Natural killer cell (primary cell): ENCODE measurements around the gene TXNL1. TPM values are rescaled to one million over a fixed set of nuclear protein-coding genes. Genes with fewer than 3 reads are reported as not detected.

Experiments used
- ATAC-seq, 3 donors: fragments of 150-1000 bp in 2 of 3; fragments of 200-7000 bp in 1 of 3; cut with Tn5 transposase; 1 replicate in 1 of 3; 2 replicates in 2 of 3; pipeline ENCODE4 v1.10.0; 2021; ENCODE audit warnings: mild to moderate bottlenecking in 2 of 3, moderate library complexity in 2 of 3
- DNase-seq, 2 donors: peaks; one replicate each; pipeline versions ENCODE4 v3.0.0 to v3.0.0-alpha.2; 2013 to 2021; ENCODE audit warnings: mixed read lengths in 1 of 2
- H3K27ac ChIP-seq: one replicate; pipeline ENCODE4 v1.5.1; 2013; ENCODE audit warnings: mild to moderate bottlenecking, low read length
- H3K27me3 ChIP-seq: one replicate; pipeline ENCODE4 v1.6.1; 2013; ENCODE audit warnings: low read length; ENCODE audit not compliant: control insufficient read depth, insufficient read depth
- H3K36me3 ChIP-seq: one replicate; pipeline ENCODE4 v1.6.1; 2013; ENCODE audit warnings: low read length; ENCODE audit not compliant: control insufficient read depth, insufficient read depth
- H3K4me1 ChIP-seq: one replicate; pipeline ENCODE4 v1.6.1; 2013; ENCODE audit warnings: low read length; ENCODE audit not compliant: control insufficient read depth, insufficient read depth
- H3K4me3 ChIP-seq: one replicate; pipeline ENCODE4 v1.5.1; 2013; ENCODE audit warnings: low read length
- H3K9me3 ChIP-seq: one replicate; pipeline ENCODE4 v1.6.1; 2013; ENCODE audit warnings: low read length; ENCODE audit not compliant: control insufficient read depth, insufficient read depth
- H3K27ac Mint-ChIP-seq, 2 donors: one replicate each; pipeline ENCODE4 v1.8.0; 2022; ENCODE audit warnings: mild to moderate bottlenecking in 2 of 2, mixed read lengths in 2 of 2, moderate library complexity in 1 of 2
- H3K27me3 Mint-ChIP-seq, 2 donors: one replicate each; pipeline ENCODE4 v1.8.0; 2022; ENCODE audit warnings: low read depth in 2 of 2, mixed read lengths in 2 of 2
- H3K36me3 Mint-ChIP-seq: one replicate; pipeline ENCODE4 v1.8.0; 2022; ENCODE audit warnings: mixed read lengths
- H3K4me1 Mint-ChIP-seq, 2 donors: one replicate each; pipeline ENCODE4 v1.8.0; 2022; ENCODE audit warnings: mixed read lengths in 2 of 2
- H3K4me3 Mint-ChIP-seq: one replicate; pipeline ENCODE4 v1.8.0; 2022; ENCODE audit warnings: mild to moderate bottlenecking, moderate library complexity, mixed read lengths
- H3K9me3 Mint-ChIP-seq, 2 donors: one replicate each; pipeline ENCODE4 v1.8.0; 2022; ENCODE audit warnings: mixed read lengths in 2 of 2
- CTCF ChIP-seq: fragments of 200-600 bp; IDR thresholded peaks from one replicate; pipeline ENCODE4 v1.8.0; 2022; ENCODE audit warnings: antibody characterized with exemption
- WGBS: methylation state at CpG from one replicate; pipeline ENCODE4 v1.1.7; 2013; ENCODE audit warnings: missing lambda C conversion rate; ENCODE audit not compliant: insufficient coverage; 5-methylcytosine and 5-hydroxymethylcytosine counted together
- intact Hi-C: fragments of 100-400 bp; cut with micrococcal nuclease; formaldehyde crosslinking; loops from one replicate; pipeline ENCODE4 v1.14.2; 2022
- total RNA-seq, 4 donors: library from RNA; stranded (reverse); fragments of 120-200 nt in 1 of 4; gene quantifications; one replicate each; pipeline versions ENCODE4 v1.2.3 to v1.2.4, GENCODE V29; 2013 to 2022

TXNL1 gene
- total RNA-seq, 3 donors from 2014 or later (not counting 1 experiment from before 2014, with no cell fraction given), result 43.2 to 44.8 (median 44.0) TPM

DNA sequence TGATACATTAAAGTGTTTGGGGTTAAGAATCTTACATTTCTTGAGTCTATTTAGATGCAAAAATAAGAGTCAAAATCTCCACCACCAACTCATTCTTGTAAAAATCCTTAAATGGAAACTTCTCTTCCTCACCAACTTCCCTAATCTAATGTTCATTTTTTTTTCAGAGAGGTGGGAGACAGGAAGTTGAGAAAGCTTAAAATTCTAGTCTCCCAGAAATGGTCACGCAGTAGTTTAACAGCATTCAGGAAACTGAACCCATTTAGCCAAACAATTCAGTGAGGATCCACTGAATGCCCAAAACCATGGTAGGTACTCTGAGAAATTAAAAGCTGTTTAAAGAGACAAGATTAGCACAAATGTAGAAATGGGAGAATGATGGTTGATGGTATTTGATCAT, 69.0 kb downstream of the TXNL1 start:
- H3K27me3 Mint-ChIP-seq, result peaks cover 0 to 4% of the 10 kb centered on the region in 2 donors
- WGBS, result 50% methylated on average over 1 of the region's 1 CpG
- H3K4me1 Mint-ChIP-seq, result peaks cover 8 to 10% of the 10 kb centered on the region in 2 donors

GRCh38 chr18:56568986-56569385, 69.4 kb downstream of the TXNL1 start:
- Histone ChIP-seq H3K4me1 (no peaks in the 10 kb centered on the region), H3K4me3 (no peak overlapping the region), H3K27ac (no peak overlapping the region), H3K27me3 (no peaks in the 10 kb centered on the region), H3K9me3 (no peaks in the 10 kb centered on the region), H3K36me3 (no peaks in the 10 kb centered on the region)
- WGBS, result 51% methylated on average over 3 of the region's 4 CpGs
- intact Hi-C loops, result no loop called here
- Mint-ChIP-seq H3K9me3 (no peaks in the 10 kb centered on the region), H3K27me3 (peaks cover 0 to 4% of the 10 kb centered on the region in 2 donors), H3K4me3 (no peak overlapping the region), H3K4me1 (peaks cover 8 to 10% of the 10 kb centered on the region in 2 donors), H3K36me3 (no peaks in the 10 kb centered on the region), H3K27ac (no peak overlapping the region)
- no peak for DNase-seq
- no peak for ATAC-seq
- no peak for TF ChIP-seq CTCF

More for the DNA sequence above, 69.0 kb downstream of the TXNL1 start:
- Histone ChIP-seq H3K27ac (no peak overlapping the region), H3K36me3 (no peaks in the 10 kb centered on the region), H3K27me3 (no peaks in the 10 kb centered on the region), H3K4me1 (no peaks in the 10 kb centered on the region), H3K4me3 (no peak overlapping the region), H3K9me3 (no peaks in the 10 kb centered on the region)
- intact Hi-C loops, result no loop called here
- no peak overlapping the region for H3K27ac Mint-ChIP-seq
- DNase-seq, result no peak
- H3K9me3 Mint-ChIP-seq, result no peaks in the 10 kb centered on the region
- ATAC-seq, result no peak
- H3K4me3 Mint-ChIP-seq, result no peak overlapping the region
- TF ChIP-seq CTCF, result no peak
- H3K36me3 Mint-ChIP-seq, result no peaks in the 10 kb centered on the region

- ATAC-seq, result no peak
- Histone ChIP-seq H3K27ac (no peak overlapping the region), H3K4me1 (no peaks in the 10 kb centered on the region), H3K9me3 (no peaks in the 10 kb centered on the region), H3K36me3 (no peaks in the 10 kb centered on the region), H3K27me3 (no peaks in the 10 kb centered on the region), H3K4me3 (no peak overlapping the region)
- no peak overlapping the region for H3K27ac Mint-ChIP-seq
- peaks cover 0 to 2% of the 10 kb centered on the region in 2 donors for H3K27me3 Mint-ChIP-seq
- no peaks in the 10 kb centered on the region for H3K36me3 Mint-ChIP-seq
- 88% methylated on average over 2 of the region's 5 CpGs for WGBS
- TF ChIP-seq CTCF, result no peak
- H3K4me1 Mint-ChIP-seq, result no peaks in the 10 kb centered on the region
- no peak overlapping the region for H3K4me3 Mint-ChIP-seq
- intact Hi-C loops, result no loop called here
- DNase-seq, result no peak
- no peaks in the 10 kb centered on the region for H3K9me3 Mint-ChIP-seq
Measured at GRCh38 chr18:56565551-56566345, 72.6 kb downstream of the TXNL1 start.

DNA sequence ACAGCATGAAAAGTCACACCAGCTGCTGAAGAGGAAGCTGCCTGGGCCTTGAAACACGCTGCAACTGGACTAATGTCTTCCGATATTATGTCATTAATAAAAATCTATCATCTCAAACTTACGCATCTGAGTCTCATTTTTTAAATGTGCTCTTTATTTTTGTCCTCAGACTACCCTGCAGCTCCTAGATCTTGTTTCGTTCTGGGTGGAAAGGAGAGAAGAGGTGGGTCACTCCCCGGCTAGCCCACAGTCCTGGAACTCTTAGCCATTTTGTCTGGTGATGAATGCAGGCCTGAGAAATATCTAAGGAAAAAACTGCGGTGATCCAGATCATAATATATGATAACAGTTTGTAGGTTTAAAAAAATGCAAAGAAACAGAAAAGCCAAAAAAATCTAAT, 73.3 kb downstream of the TXNL1 start:
- Mint-ChIP-seq H3K4me3 (no peak overlapping the region), H3K9me3 (no peaks in the 10 kb centered on the region), H3K4me1 (no peaks in the 10 kb centered on the region), H3K36me3 (no peaks in the 10 kb centered on the region), H3K27ac (no peak overlapping the region), H3K27me3 (peaks cover 0 to 2% of the 10 kb centered on the region in 2 donors)
- no peaks in the 10 kb centered on the region for H3K36me3 ChIP-seq
- H3K4me1 ChIP-seq, result no peaks in the 10 kb centered on the region
- no peaks in the 10 kb centered on the region for H3K9me3 ChIP-seq
- no peak overlapping the region for H3K27ac ChIP-seq
- WGBS, result 91% methylated on average over 6 of the region's 6 CpGs
- no peak for ATAC-seq
- no peaks in the 10 kb centered on the region for H3K27me3 ChIP-seq
- H3K4me3 ChIP-seq, result no peak overlapping the region
- no peak for DNase-seq
- intact Hi-C loops, result no loop called here
- TF ChIP-seq CTCF, result no peak
